Neural progenitor cell (in vitro differentiated cells): Measurements from ENCODE around the gene FOXL3.

ENCODE experiments used
- EZH2 ChIP-seq: fragments of 200-600 bp; sonication (generic); IDR thresholded peaks from 2 replicates; pipeline ENCODE4 v1.6.1; 2017; ENCODE audit warnings: antibody characterized with exemption, mild to moderate bottlenecking, moderate library complexity
- EZH2phosphoT487 ChIP-seq: fragments of 200-600 bp; sonication (generic); IDR thresholded peaks from 2 replicates; pipeline ENCODE4 v1.6.1; 2017; ENCODE audit warnings: antibody characterized with exemption
- TF ChIP-seq, protein P1 (sequence below): fragments of 200-600 bp; sonication (generic); IDR thresholded peaks from 2 replicates; pipeline ENCODE4 v1.5.1; 2017; ENCODE audit warnings: antibody characterized with exemption, mild to moderate bottlenecking

DNA sequence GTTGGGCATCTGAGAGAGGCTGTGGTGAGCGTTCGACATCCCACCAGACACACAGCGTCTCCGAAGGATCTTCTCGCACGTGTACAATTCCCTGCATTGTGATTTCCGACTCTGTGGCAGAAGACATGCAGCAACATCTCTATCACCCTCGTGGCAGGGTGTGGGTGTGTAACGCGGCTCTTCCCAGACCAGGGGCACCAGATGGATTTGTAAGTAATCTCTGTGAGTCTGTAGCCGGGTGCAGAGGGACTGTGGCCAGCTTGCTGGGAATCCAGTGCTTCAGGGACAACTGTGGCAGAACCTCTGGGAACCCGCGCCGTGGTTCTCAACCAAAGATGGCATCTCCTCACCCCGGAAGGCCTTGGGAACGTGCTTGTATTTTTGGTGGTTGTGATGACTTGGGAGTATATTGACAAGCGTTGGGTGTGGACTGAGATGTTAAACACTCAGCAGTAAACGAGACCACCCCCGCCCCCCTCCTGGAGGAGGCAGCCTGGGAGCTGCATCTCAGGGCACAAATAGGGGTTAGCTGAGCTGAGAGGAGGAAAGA, 21.2 kb downstream of the FOXL3 start:
- TF ChIP-seq, protein P1, sequence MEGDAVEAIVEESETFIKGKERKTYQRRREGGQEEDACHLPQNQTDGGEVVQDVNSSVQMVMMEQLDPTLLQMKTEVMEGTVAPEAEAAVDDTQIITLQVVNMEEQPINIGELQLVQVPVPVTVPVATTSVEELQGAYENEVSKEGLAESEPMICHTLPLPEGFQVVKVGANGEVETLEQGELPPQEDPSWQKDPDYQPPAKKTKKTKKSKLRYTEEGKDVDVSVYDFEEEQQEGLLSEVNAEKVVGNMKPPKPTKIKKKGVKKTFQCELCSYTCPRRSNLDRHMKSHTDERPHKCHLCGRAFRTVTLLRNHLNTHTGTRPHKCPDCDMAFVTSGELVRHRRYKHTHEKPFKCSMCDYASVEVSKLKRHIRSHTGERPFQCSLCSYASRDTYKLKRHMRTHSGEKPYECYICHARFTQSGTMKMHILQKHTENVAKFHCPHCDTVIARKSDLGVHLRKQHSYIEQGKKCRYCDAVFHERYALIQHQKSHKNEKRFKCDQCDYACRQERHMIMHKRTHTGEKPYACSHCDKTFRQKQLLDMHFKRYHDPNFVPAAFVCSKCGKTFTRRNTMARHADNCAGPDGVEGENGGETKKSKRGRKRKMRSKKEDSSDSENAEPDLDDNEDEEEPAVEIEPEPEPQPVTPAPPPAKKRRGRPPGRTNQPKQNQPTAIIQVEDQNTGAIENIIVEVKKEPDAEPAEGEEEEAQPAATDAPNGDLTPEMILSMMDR: no peak
- no peak for TF ChIP-seq EZH2
- no peak for TF ChIP-seq EZH2phosphoT487
